Superior temporal gyrus (tissue), 1 donor: ENCODE data around the gene OXSR1.
"Not testable (repeated sequence)": the region's sequence is repeated elsewhere in the genome, so short reads cannot be mapped to it uniquely, and the experiment has no call there.

Experiments used
- DNase-seq: peaks from one replicate; pipeline ENCODE4 v3.0.0-alpha.2; 2016; ENCODE audit errors: extremely low spot score

The OXSR1 gene

DNA sequence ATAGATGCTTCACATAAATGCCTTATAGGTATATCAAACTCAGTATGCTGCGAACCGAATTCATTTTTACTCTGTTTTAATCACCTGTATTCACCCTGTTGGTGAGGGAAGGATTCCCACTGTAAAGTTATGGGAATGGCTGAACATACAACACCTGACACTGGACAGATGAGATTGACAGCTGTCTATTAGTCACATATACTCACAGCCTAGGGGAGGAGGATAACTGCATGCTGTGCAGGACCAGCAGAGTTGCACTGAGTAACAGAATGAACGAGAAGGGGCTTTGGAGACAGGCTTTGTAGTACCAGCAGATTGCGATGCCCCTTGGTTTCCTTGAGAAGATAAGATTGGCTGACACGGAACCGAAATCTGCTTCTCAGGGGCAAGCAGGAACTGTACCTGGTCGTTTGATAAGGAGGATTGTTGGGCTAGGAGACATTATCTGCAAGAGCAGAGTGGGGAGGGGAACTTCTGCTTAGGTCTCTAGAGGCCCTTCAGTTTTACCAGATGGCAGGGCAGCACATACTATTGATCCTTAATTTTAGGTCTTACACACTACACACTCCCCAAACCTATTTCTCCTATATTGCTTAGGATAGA is 56.8 kb downstream of the OXSR1 start:
- DNase-seq, result no peak

DNA sequence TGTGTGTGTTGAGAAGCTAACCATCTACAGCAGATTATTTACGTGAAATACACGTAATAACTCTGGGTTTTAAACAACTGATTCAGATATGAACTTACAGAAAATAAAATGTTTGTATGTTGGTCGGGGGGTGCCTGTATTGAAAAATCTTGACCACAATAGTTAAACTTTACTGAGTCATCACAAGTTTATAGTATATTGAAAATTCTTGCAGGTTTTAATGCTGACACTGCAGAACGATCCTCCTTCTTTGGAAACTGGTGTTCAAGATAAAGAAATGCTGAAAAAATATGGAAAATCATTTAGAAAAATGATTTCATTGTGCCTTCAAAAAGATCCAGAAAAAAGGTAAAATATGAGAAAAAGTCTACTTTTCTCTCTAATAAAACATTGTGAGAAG is 59.0 kb downstream of the OXSR1 start:
- no peak for DNase-seq

DNA sequence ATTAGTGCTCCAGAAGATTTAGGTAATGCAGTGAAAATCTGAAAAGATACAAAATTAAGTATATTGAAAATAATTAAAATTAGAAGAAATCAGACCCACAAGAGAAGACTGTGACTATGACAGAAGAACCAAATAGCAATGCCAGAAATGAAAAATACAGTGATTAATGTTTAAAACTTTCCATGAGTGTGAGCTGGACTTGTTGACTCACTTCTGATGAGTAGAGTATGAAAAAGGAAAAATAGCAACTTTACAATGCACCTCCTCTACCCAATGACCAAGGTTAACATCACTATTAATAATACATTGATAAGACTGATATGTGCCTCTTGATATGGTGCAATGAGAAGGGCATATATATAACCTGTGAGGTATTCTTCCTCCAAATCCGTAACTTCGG is 60.9 kb downstream of the OXSR1 start:
- DNase-seq, result no peak

DNA sequence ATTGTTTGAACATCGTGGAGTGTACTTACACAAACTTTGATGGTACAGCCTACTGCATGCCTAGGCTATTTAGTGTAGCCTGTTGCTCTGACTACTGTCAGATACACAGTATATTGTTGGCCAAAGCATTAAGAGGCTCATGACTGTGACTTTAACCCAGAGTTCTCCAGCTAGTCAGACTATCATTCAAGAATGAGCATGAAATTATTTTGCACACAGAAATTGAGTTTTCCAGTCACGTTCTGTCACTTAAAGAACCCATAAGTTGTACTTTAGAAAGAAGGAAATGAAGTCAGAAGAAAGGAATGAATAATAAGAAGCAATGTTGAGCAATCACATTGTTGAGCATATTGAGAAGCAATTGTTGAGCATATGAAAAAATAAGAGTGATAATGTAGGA is 62.7 kb downstream of the OXSR1 start:
- no peak for DNase-seq

DNA sequence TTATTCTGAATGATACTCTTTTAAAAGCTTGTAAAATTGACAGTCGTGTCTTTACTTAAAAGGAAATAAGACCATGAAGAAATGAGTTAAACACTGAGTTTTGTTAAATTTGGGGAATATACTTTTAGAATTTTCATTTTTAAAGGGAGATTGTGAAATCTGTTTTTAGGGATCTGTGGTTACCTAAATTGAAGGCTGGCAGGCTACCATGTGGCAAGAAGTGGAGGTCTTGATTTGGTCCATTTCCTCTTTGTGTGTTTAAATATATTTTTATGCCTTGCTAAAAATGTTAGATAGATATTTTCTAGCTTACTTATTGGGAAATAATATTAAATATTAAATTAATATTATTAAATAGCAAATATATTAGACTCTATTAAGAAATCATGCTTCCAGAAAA is 63.7 kb downstream of the OXSR1 start:
- DNase-seq, result no peak

DNA sequence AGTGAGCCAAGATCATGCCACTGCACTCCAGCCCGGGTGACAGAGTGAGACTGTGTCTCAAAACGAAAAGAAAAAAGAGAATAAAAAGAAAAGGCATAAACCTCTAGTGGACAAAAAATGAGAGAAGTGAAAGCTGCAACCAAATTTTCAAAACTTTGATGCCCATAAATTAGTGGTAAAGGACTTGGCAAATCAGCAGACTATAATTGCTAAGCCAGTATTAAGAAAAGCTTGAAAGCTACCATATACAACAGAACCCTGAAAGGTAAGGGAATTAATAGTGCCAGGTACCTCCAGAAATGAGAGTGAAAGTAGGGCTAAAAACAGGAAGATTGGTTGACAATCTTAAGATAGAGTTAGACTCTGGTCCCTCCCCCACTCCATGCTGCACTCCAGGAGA is 67.4 kb downstream of the OXSR1 start:
- no peak for DNase-seq

DNA sequence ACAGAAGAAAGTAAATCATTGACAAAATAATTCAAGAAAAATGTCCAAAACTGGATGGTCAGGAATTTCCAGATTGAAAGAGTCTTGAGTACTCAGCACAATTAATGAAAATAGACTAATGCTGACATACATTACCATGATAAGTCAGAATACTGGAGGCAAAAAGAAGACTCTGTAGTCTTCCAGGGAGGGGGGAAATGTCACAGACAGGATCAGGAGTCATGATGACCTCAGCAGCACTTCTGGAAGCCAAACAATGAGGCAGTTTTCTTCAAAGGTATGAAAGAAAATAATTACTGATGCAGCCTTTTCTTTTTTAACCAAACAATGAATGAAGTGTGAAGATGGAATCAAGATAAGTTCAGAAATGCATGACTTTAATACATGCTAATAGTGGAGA is 70.1 kb downstream of the OXSR1 start:
- no peak for DNase-seq

DNA sequence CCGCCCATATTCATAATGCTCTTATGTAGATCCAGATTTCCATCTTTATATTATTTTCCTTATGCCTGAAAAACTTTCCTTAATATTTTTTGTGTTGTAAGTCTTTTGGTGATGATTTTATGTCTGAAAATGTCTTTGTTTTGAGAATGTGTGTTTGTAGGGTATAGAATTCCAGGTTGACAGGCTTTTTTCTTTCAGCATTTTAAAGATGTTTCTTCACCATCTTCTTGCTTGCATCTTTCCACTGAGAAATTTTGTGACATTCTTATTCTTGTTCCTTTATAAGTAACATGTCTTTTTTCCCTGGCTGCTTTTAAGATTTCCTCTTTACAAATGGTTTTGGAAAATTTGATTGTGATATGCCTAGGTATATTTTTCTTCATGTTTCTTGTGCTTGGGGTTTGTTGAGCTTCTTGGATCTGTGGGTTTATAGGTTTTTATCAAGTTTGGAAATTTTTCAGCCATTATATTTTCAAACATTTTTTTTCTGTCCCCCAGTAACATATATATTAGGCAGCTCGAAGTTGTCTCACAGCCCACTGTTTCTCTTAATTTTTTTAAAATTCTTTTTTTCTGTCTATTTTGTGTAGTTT is 73.2 kb downstream of the OXSR1 start:
- no peak for DNase-seq

DNA sequence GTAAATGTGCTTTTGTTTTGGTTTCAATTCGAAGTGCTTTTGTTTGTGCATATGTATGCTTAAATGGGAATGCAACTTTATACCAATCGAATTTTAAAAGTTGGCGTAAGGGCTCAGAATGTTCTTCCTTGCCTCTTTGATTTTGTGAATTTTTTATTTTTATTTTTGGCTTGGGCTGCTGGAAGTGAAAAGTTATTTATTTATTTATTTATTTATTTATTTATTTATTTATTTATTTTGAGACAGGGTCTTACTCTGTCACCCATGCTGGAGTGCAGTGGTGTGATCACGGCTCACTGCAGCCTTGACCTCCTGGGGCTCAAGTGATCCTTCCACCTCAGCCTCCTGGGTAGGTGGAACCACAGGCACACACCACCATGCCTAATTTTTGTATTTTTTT is 77.5 kb downstream of the OXSR1 start:
- DNase-seq, result not testable (repeated sequence)

DNA sequence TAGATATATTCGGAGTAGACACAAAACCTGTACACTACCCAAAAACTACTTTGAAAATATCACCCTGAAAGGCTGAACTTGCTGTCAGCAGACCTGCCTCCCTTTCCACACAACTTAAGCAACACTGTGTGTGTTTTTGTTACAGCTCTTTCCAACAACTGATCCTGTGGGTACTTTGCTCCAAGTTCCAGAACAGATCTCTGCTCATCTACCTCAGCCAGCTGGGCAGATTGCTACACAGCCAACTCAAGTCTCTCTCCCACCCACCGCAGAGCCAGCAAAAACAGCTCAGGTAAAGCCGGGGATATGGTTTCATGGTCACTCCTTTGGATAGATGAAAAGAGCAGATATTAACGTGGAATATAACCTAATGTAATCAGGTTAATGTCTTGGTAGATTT is 80.6 kb downstream of the OXSR1 start:
- DNase-seq, result no peak

DNA sequence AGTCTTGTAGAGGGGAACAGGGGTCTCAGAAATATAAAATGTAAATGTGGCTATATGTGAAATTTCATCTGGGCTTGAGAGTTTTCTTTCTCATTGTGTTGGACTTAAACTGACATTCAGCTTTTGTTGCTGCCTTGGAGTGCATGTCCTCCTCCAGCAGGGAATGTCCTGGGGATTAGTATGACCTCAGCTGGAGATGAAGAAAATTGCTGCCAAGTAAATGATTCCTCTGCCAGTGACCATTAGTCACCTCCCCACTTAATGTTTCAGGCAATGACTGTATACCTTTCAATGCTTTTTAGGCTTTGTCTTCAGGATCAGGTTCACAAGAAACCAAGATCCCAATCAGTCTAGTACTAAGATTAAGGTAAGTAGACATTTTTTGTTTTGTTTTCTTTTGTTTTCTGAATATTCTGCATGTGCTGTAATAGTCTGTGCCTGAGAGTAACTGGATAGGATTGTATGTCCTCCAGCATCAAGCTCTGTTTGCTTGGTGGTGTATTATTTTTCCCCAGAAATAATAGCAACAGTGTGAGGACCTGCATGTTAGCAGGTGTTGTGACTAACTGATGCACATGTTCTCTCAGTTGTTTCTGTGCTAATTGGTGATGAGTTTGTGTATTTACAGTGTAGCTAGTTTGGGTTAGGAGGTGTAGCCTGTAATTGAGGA is 82.2 kb downstream of the OXSR1 start:
- DNase-seq, result no peak

DNA sequence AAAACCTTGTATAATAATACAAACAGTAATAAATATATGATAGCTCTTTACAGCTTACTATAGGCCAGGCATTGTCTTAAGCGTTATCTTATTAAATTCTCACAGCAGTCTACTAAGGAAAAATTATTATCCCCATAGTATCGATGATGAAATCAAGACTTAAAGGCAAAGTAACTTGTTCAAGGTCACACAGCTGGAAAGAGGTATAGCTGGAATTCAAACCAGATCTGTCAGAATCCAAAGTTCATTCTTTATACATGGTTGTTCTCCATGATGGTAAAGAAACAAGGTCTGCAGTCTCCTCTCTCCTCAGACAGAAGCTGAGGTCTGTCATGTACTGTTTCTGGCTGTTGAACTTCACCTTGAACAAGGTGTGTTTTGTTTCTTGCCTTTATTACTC is 84.9 kb downstream of the OXSR1 start:
- no peak for DNase-seq

DNA sequence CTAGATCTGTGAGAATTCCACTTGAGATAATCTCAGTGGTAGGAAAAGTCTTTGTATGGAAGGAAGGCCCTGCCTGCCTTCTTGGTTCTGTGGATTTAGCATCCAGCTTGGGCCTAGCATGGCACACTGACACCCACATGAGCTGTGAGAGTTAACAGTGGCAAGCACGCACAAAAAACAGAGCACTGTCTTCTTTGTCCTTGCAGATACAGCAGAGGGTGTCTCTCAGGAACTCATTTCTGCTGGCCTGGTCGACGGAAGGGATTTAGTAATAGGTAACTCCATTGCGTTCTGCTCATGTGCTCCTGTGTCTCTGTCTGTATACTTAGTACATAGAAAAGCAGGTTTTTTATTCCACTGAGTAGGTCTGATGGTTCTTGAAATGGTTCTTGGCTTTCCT is 85.9 kb downstream of the OXSR1 start:
- DNase-seq, result no peak

DNA sequence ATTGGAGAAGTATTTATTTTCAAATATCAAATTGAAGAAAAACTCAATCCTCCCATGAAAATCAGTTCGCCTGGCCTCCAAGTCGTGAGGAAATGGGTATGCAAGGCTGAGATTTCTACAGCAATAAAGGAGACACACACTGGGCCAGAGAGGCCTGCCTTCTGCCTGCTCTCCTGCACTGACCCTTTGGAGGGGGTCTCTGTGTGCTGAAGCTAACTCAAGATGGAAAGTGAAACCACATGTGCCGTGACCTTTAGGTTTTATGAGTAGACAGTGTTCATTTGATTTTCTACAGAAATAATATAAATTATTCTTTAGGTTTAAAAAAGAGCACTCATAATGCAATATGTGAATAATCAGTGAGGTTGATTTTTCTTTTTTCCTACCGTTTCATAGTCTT is 88.4 kb downstream of the OXSR1 start:
- DNase-seq, result no peak

DNA sequence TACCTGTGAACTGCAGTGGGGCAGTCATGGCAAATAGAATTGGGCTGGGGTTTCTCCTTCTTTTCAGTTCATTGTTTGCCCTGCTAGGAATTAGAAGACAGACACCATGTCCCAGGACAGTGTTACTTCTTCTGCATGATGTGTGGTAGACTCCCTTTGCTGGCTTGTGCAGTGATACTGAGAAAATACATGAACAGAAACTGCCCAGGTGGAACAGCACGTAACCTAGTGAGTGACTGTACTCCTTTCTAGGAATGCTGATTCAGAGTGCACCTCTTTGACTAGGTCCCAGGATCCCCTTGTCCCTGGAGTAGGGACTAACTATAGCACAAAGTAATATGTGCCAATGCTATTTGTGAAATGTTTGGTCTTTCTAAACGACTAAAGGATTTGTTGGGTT is 89.5 kb downstream of the OXSR1 start:
- DNase-seq, result no peak

DNA sequence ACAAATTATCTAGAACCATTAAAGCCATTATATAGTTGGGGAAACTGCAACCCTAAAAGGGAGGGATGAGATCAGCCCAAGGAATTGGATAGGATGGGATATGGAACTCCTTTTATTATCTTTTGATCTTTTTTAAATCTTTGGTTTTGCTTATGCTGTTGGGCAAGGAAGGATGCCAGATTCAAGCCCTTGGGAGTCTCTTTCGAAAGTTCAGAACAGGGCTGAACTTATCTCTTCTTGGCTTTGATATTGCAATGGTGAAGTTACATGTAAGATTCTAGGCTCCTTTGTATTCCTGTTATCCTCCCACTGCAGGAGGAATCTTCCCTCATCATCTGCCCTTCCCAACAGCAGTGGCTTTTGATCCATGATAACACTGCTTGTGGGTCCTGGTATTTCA is 90.3 kb downstream of the OXSR1 start:
- no peak for DNase-seq

DNA sequence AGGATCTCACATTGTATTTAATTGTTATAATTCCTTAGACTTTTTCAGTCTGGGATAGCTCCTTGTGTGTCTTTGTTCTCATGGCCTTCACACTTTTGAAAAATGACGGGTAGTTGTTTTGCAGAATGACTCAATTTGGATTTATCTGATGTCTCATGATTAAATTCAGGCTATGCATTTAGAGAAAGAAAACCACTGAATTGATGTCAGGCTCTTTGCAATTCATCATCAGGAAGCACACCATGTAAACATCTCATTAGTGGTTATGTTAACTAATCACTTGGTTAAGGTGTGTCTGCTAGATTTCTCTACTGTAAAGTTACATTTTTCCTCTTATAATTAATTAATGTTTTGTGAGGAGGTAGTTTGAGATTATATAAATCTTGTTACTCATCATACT is 92.2 kb downstream of the OXSR1 start:
- DNase-seq, result no peak

DNA sequence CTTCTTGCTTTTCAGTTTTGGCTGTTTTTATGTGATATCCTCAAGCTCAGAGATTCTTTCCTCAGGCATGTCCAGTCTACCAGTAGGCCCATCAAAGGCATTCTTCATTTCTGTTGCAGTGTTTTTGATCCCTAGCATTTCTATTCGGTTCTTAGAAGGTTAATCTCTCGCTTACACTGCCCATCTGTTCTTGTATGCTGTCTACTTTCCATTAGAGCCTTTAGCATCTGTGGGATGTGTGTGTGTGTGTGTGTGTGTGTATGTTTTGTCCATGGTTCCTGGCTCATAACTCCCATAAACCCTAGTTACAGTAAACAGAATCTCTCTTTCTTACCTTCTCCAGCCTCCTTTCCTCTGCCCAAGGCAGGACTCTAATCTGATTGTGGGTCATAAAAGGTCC is 95.1 kb downstream of the OXSR1 start:
- DNase-seq, result no peak

DNA sequence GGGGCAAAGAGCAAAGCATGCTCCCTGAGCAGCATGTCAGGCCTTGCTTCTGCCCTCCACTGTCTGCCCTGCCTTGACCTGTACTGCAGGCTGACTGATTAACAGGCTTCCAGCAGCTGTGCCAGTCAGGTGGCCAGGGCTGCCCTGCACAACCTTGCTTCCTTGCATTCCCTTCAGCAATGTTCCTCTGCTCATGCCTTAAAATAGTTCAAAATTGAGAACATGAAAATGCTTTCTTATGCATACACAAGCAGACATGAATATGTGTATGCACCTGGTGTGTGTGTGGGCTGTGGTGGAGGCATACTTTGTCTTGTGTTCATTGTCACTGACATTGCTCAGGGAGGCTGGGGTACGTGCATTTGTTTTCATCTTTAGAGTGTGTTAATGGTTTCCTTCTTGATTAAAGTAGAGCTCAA is 99.0 kb downstream of the OXSR1 start:
- no peak for DNase-seq

DNA sequence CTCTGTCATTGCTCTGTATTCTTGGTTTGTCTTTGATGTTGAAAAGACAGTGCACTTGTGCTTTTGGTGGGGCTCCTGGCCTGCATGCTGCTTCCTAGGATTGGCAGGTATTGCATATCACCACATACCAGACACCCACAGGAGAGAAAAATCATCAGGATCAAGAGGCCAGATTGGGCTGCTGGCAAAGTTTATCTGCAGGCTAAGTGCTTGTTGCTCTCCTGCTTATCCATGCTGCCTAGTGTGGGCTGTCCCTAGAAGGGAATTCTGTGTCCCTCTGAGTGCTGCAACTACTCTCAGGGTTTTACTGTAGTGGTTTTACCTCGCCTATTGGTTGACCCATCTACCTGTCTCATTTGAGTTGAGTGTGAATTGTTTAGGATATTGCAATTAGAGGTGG is 99.4 kb downstream of the OXSR1 start:
- no peak for DNase-seq

DNA sequence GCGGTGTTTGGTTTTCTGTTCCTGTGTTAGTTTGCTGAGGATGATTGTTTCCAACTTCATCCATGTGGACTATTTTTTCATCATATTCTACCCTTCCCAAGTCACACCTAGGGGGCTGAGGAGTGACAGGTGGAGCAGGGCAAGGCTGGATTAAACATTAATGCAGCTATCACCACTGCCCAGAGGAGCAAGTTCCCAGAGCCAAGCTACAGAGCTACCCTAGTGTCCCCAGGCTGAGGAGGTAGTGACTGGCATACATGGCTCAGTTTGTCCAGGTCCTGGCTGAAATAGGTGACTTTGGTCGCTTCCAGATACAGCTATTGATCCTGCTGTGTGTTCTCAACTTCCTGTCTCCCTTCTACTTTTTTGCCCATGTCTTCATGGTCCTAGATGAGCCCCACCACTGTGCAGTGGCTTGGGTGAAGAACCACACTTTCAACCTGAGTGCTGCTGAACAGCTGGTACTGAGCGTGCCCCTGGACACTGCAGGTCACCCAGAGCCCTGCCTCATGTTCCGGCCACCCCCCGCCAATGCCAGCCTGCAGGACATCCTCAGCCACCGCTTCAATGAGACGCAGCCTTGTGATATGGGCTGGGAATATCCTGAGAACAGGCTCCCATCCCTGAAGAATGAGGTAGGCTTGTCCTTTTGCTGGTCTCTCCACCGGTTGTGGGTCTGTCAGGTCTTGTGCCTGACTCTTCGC is 100.4 kb downstream of the OXSR1 start, which contains the start of gene SLC22A13:
Gene SLC22A13 (plus strand): TSS at position 209 of the 704 bp plus-strand sequence. CDS start 49 bp downstream, at position 258.
- DNase-seq, result no peak

DNA sequence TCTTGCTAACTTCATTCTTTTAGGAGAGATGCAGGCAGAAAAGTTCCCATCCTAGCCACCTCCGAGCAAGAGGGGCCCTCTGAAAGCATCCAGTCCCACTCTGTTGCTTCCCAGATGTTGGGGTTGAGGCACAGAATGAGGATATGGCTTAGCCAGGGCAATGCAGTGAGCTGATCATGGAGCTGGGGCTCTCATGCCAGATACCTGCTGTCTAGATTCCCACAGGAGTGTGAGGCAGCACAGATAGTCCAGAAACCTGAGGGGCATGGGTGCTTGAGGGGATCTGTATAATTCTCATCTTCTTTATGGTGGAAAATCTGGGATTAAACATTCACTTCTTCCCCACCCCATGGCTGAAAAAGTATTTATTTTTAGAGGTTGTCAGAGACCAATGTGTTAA is 101.5 kb downstream of the OXSR1 start:
- DNase-seq, result no peak

DNA sequence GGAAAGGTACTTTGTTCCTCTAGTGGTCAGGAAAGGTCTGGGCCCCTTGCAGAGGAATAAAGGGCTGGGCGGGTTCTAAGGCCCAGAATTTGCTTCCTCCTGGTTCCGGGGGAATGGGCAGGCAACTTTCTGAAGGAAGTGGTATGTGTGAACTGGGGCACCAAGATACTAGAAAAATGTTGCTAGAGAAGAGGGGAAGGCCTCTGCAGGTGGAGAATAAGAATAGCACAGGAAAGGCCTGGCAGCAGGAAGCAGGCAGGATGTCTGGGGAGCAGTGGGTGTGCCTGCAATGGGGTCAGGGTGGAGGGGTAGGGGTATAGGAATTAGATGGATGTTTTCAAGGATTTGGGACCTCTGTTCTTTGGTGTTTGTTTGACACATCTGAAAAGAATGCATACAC is 102.3 kb downstream of the OXSR1 start:
- DNase-seq, result no peak
